HG02571 (cell line): ENCODE data around the gene GPR150.

Experiments
- ATAC-seq: cut with Tn5 transposase; IDR thresholded peaks from one replicate; pipeline ENCODE4 v1.9.1; 2021; ENCODE audit warnings: mild to moderate bottlenecking, moderate library complexity; ENCODE audit not compliant: unreplicated experiment

The GPR150 gene

GRCh38 chr5:95647886-95648860 is 28.3 kb downstream of the GPR150 start:
- no peak for ATAC-seq

GRCh38 chr5:95649274-95649673 is 29.4 kb downstream of the GPR150 start:
- no peak for ATAC-seq

GRCh38 chr5:95649842-95650620 is 30.1 kb downstream of the GPR150 start:
- ATAC-seq: no peak

- no peak for ATAC-seq
Observed at GRCh38 chr5:95652849-95653248, 33.0 kb downstream of the GPR150 start.

- ATAC-seq: no peak
Observed at GRCh38 chr5:95654196-95654595, 34.3 kb downstream of the GPR150 start.

GRCh38 chr5:95655575-95655974 is 35.7 kb downstream of the GPR150 start:
- ATAC-seq: no peak

- ATAC-seq: no peak
Observed at GRCh38 chr5:95660060-95660459, 40.2 kb downstream of the GPR150 start.

- ATAC-seq: no peak
Observed at GRCh38 chr5:95662946-95663345, 43.1 kb downstream of the GPR150 start.

GRCh38 chr5:95664204-95664786 is 44.4 kb downstream of the GPR150 start:
- ATAC-seq: no peak

- ATAC-seq: no peak
Observed at GRCh38 chr5:95667061-95667618, 47.3 kb downstream of the GPR150 start.

GRCh38 chr5:95667678-95668077 is 47.8 kb downstream of the GPR150 start:
- no peak for ATAC-seq

GRCh38 chr5:95668216-95668615 is 48.3 kb downstream of the GPR150 start:
- ATAC-seq: no peak

GRCh38 chr5:95668728-95669127 is 48.8 kb downstream of the GPR150 start:
- ATAC-seq: no peak

- no peak for ATAC-seq
Observed at GRCh38 chr5:95669540-95669939, 49.7 kb downstream of the GPR150 start.

GRCh38 chr5:95669985-95670384 is 50.1 kb downstream of the GPR150 start:
- ATAC-seq: no peak

- ATAC-seq: no peak
Observed at GRCh38 chr5:95670568-95670967, 50.7 kb downstream of the GPR150 start.
